GM12865 (cell line): ENCODE measurements around the gene TBC1D2.
A peak's percentile ranks its signal among the peaks of the same experiment; 100 is the strongest.
"Not testable (repeated sequence)": the region's sequence is repeated elsewhere in the genome, so short reads cannot be mapped to it uniquely, and the experiment has no call there.

Experiments used
- DNase-seq: peaks from one replicate; pipeline ENCODE4 v3.0.0; 2010; ENCODE audit warnings: low read depth
- H3K4me3 ChIP-seq: 2 replicates; pipeline ENCODE4 v1.5.1; 2011; ENCODE audit warnings: mild to moderate bottlenecking, low read depth, low read length, control low read depth
- CTCF ChIP-seq: IDR thresholded peaks from 2 replicates; pipeline ENCODE4 v1.5.1; 2011; ENCODE audit warnings: low read length, control low read depth, low read depth, inconsistent platforms; ENCODE audit not compliant: insufficient read depth; ENCODE audit errors: missing control alignments

Gene TBC1D2

GRCh38 chr9:98275159-98275558 is 19.7 kb upstream of the TBC1D2 start:
- no peak overlapping the region for H3K4me3 ChIP-seq
- TF ChIP-seq CTCF, result no peak
- DNase-seq, result no peak

- no peak for DNase-seq
- H3K4me3 ChIP-seq, result no peak overlapping the region
- TF ChIP-seq CTCF, result no peak
Observed at GRCh38 chr9:98272083-98272482, 16.6 kb upstream of the TBC1D2 start.

GRCh38 chr9:98271479-98271878 is 16.0 kb upstream of the TBC1D2 start:
- DNase-seq, result no peak
- H3K4me3 ChIP-seq, result no peak overlapping the region
- TF ChIP-seq CTCF, result no peak

GRCh38 chr9:98270284-98270683 is 14.8 kb upstream of the TBC1D2 start:
- not testable (repeated sequence) for DNase-seq, H3K4me3 ChIP-seq

GRCh38 chr9:98269652-98270051 is 14.2 kb upstream of the TBC1D2 start:
- not testable (repeated sequence) for DNase-seq, H3K4me3 ChIP-seq

- not testable (repeated sequence) for H3K4me3 ChIP-seq, DNase-seq
Observed at GRCh38 chr9:98267556-98267955, 12.1 kb upstream of the TBC1D2 start.

- H3K4me3 ChIP-seq, result no peak overlapping the region
- no peak for DNase-seq
- TF ChIP-seq CTCF, result no peak
Observed at GRCh38 chr9:98264516-98264915, 9.1 kb upstream of the TBC1D2 start.

GRCh38 chr9:98263482-98264357 is 8.3 kb upstream of the TBC1D2 start:
- TF ChIP-seq CTCF, result peak; percentile 96
- peak; percentile 87 for DNase-seq
- no peak overlapping the region for H3K4me3 ChIP-seq
